Esophagus mucosa (tissue), 1 donor: ENCODE data around the gene CEP63. TPM values are rescaled to one million over a fixed set of nuclear protein-coding genes. Genes with fewer than 3 reads are reported as not detected.

Experiments used
- ATAC-seq: fragments of 200-7000 bp; cut with Tn5 transposase; one replicate; pipeline ENCODE4 v1.9.1; 2020
- total RNA-seq: library from RNA; stranded (reverse); gene quantifications from one replicate; pipeline ENCODE4 v1.2.4, GENCODE V29; 2023
- donor health status: DM: yes; HTN: yes; CAD: no.

CEP63 gene
- total RNA-seq, 1 donor from 2014 or later = 11.0 TPM

DNA sequence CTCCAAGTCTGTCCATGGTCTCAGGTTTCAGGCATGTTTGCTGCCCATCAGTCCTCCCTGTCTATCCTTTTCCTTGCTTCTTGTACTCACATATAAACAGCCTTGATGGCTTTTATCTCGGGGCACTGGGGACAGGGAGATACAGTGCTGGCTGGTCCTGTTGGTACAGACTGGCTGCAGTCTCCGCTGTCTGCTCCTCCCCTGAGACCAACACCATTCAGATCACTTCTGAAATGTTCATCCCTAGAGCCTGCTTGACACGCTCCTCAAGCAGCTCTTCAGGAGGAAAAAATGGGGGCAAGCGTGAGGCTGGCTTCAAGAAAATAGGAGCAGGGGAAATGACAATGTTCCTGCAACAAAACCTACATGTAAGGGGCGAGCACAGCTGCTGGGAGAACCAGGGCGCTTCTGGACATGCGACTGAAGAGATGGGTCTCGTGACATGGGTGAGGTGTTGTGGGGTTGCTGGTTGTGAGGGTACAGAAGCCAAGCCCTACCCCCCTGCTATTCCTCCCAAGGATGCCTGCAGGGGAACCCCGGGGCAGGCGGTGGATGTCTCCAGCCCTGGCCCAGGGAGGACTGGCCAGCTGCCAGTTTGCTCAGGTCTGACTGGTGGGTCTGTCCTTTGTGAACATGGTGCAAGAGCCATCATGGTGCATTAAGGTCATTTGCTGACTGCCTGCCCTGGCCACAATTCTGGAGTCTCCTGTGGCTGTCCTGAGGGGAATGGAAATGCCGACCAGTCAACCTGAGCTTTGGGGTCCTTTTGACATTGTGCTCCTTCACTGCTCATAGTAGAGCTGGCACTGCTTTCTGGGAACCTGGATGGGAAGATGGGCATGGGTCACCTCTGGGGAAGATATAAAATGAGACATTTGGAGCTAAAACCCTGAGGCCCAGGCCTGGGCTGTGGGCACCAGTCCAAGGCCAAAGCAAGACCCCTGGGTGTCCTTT, 124.9 kb downstream of the CEP63 start:
- ATAC-seq = no peak

- ATAC-seq = no peak
Measured at GRCh38 chr3:134611516-134611915, 125.7 kb downstream of the CEP63 start.

- ATAC-seq = no peak
Measured at GRCh38 chr3:134613006-134613520, 127.2 kb downstream of the CEP63 start.

- ATAC-seq = no peak
Measured at GRCh38 chr3:134614955-134615354, 129.1 kb downstream of the CEP63 start.

- no peak for ATAC-seq
Measured at GRCh38 chr3:134615743-134616142, 129.9 kb downstream of the CEP63 start.

GRCh38 chr3:134617608-134618477, 132.0 kb downstream of the CEP63 start:
- ATAC-seq = peak; percentile 11

DNA sequence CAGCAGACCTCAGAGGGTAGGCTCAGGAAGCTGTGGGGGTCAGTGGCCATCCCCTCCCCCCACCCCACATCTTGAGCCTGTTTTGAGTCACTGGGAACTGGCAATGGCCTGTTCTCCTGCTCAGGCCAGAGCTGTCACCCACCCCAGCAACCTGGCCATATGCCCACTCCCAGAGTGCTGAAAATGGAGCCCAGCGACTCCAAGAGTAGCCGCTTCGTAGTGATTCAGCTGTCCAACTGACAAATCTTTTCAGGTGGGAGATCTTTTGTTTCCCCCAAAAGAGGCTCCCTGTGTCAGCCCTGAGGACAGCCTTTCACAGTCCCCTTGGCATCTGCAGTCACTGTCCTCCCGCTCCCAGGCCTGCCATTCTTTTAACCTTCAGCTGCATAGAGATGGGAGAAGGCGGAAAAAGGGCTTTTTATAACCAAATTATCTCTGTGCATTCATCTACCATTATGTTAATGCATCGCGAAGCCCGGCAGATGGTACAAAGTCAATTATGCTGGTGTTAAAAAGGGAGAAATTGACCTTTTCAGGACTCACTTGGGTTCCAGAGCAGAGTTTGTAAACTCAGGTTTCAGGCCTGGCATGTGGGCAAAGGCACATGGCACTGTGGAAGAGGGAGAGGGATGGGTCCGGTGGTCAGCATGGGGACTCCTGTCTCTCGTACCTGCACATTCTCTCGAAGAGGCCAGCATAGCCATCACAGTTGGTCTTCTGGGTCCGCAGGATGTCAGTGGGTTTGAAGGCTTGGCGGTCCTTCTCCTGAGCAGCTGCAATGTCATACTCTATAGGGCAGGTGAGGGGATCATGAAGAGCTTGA, 132.8 kb downstream of the CEP63 start:
- no peak for ATAC-seq

DNA sequence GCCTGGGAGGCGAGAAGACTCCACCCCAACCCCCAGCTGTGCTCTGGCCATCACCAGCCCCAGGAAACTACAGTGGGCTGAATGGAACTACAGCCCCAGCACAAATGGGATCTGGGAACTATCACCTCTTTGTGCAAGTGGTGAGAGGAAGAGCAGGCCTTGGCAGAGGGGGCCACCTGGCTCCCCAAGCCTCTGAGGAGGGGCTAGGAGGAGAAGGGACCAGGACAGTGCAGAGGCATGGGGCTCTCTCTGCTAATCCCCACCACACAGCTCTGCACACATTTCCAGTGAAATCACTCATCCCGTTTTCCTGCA, 133.4 kb downstream of the CEP63 start:
- no peak for ATAC-seq

- no peak for ATAC-seq
Measured at GRCh38 chr3:134619884-134620445, 134.1 kb downstream of the CEP63 start.

- no peak for ATAC-seq
Measured at GRCh38 chr3:134620476-134621115, 134.7 kb downstream of the CEP63 start.

- no peak for ATAC-seq
Measured at GRCh38 chr3:134621854-134622253, 136.0 kb downstream of the CEP63 start.

DNA sequence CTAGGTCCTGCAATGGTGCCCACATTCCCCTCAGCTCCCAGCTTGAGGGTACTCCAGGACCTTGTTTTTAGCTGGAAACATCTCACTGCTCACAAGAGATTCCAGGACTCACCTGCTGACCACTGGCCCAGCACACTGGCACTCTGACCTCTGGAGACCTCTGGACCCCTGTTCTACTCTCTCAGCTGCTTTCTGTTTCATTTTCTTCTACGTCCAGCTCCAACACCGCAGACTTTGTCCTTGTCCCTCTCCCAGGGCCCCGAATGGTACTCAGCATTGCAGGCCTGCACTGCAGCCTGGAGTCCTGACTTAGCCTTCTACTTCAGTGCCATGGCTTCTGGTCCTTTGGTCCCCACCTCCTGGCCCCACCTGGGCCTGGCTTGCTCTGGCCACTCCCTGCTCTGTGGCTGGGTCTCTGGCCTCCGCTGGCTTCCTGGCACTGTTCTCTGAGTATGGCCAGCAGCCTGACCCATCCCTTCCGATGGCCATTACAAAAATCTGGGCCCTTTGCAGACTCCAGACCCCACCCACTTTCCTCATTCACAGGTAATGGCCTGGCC, 137.0 kb downstream of the CEP63 start:
- no peak for ATAC-seq

GRCh38 chr3:134623615-134624245, 137.9 kb downstream of the CEP63 start:
- ATAC-seq = no peak

Other genes starting within 250 kb of the CEP63 start
- 32.2 TPM for gene RYK, start 235.2 kb upstream of the CEP63 start, total RNA-seq
- gene AMOTL2, start 111.6 kb upstream of the CEP63 start, total RNA-seq = 33.2 TPM
- 17.5 TPM for gene ANAPC13, start 72 bp upstream of the CEP63 start, total RNA-seq
- gene KY, start 165.0 kb downstream of the CEP63 start, total RNA-seq = not detected